Spinal cord (tissue), 10 donors: ENCODE results near the gene KCNK10. TPM values are rescaled to one million over a fixed set of nuclear protein-coding genes. Genes with fewer than 3 reads are reported as not detected.

ENCODE experiments used
- DNase-seq, 6 donors: peaks; one replicate each; pipeline versions ENCODE4 v3.0.0 to v3.0.0-alpha.2; 2013 to 2015; ENCODE audit warnings: low spot score in 6 of 6, low read depth in 4 of 6
- H3K27ac ChIP-seq: one replicate; pipeline ENCODE4 v1.5.1; 2013; ENCODE audit warnings: low read depth, low read length, control low read depth
- H3K27me3 ChIP-seq: one replicate; pipeline ENCODE4 v1.6.1; 2013; ENCODE audit warnings: low read length; ENCODE audit not compliant: control insufficient read depth, insufficient read depth
- H3K36me3 ChIP-seq: one replicate; pipeline ENCODE4 v1.6.1; 2013; ENCODE audit warnings: low read length; ENCODE audit not compliant: control insufficient read depth, insufficient read depth
- H3K4me1 ChIP-seq: one replicate; pipeline ENCODE4 v1.6.1; 2013; ENCODE audit warnings: low read length; ENCODE audit not compliant: control insufficient read depth, insufficient read depth
- H3K4me3 ChIP-seq: one replicate; pipeline ENCODE4 v1.5.1; 2013; ENCODE audit warnings: low read depth, low read length, control low read depth
- H3K9me3 ChIP-seq: one replicate; pipeline ENCODE4 v1.6.1; 2013; ENCODE audit warnings: low read length; ENCODE audit not compliant: control insufficient read depth, insufficient read depth
- WGBS: methylation state at CpG from one replicate; pipeline ENCODE4 v1.1.5; 2013; ENCODE audit warnings: missing lambda C conversion rate; ENCODE audit not compliant: insufficient coverage; 5-methylcytosine and 5-hydroxymethylcytosine counted together
- polyA plus RNA-seq, 2 donors: library from polyadenylated mRNA; unstranded; fragments of 120-200 nt; gene quantifications; one replicate each; pipeline ENCODE4 v1.2.1, GENCODE V29; 2013; ENCODE audit not compliant: insufficient read length in 2 of 2
- total RNA-seq, 2 donors: library from RNA; depleted of rRNA in 1 of 2; stranded (reverse); fragments of 120-200 nt in 1 of 2; fragments of >200 nt in 1 of 2; gene quantifications; one replicate each; pipeline versions ENCODE4 v1.2.3 to v1.2.4, GENCODE V29; 2013 to 2014
- donor health status: healthy.

Gene KCNK10
- total and polyA plus RNA-seq, 4 donors = 6.2 to 15.3 (median 11.9) TPM

DNA sequence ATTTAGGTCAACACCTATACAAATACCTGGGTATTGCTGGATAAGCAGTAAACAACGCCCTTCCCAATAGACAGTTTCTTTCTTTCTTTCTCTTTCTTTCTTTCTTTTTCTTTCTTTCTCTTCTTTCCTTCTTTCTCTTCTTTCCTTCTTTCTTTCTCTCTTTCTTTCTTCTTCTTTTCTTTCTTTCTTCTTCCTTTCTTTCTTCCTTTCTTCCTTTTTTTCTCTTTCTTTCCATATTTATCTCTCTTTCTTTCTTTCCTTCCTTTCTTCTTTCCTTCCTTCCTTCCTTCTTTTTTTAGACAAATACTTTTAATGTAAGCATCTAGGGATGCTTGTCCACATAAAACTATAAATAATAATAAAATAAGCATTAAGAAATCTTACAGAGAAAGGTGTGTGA lies 123.2 kb downstream of the KCNK10 start:
- Histone ChIP-seq H3K4me1 (peaks cover 3% of the 10 kb centered on the region), H3K9me3 (no peaks in the 10 kb centered on the region), H3K27ac (no peak overlapping the region), H3K36me3 (no peaks in the 10 kb centered on the region), H3K4me3 (no peak overlapping the region), H3K27me3 (no peaks in the 10 kb centered on the region)
- WGBS = 100% methylated on average over 1 of the region's 1 CpG
- DNase-seq = no peak

DNA sequence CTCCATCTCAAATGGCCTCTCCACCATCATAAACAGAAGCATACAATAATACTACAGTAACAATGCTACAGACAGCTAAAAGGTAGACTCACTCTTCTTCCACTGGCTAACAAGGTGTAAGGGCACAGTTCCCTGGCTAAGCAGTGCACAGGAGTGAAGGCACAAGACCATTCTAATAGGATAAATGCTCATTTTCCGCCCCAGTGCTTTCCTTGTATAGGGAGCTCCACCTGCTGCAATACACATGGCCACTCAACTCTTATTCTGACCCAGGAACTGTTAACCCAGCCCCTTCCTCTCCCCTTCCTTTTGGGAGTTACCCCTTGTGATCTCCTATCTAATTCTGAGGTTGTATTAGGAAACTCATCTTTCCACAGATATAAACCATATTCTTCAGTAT lies 124.6 kb downstream of the KCNK10 start:
- Histone ChIP-seq H3K27ac (no peak overlapping the region), H3K4me1 (peaks cover 3% of the 10 kb centered on the region), H3K36me3 (no peaks in the 10 kb centered on the region), H3K9me3 (no peaks in the 10 kb centered on the region), H3K4me3 (no peak overlapping the region), H3K27me3 (no peaks in the 10 kb centered on the region)
- WGBS = 100% methylated on average over 1 of the region's 1 CpG
- DNase-seq = no peak

- no peak for DNase-seq
- Histone ChIP-seq H3K4me1 (peaks cover 3% of the 10 kb centered on the region), H3K27ac (no peak overlapping the region), H3K4me3 (no peak overlapping the region), H3K27me3 (no peaks in the 10 kb centered on the region), H3K9me3 (no peaks in the 10 kb centered on the region), H3K36me3 (no peaks in the 10 kb centered on the region)
- WGBS = no CpG with 5 or more reads among the region's 1 CpG
Measured at GRCh38 chr14:88196925-88197324, 126.1 kb downstream of the KCNK10 start.

DNA sequence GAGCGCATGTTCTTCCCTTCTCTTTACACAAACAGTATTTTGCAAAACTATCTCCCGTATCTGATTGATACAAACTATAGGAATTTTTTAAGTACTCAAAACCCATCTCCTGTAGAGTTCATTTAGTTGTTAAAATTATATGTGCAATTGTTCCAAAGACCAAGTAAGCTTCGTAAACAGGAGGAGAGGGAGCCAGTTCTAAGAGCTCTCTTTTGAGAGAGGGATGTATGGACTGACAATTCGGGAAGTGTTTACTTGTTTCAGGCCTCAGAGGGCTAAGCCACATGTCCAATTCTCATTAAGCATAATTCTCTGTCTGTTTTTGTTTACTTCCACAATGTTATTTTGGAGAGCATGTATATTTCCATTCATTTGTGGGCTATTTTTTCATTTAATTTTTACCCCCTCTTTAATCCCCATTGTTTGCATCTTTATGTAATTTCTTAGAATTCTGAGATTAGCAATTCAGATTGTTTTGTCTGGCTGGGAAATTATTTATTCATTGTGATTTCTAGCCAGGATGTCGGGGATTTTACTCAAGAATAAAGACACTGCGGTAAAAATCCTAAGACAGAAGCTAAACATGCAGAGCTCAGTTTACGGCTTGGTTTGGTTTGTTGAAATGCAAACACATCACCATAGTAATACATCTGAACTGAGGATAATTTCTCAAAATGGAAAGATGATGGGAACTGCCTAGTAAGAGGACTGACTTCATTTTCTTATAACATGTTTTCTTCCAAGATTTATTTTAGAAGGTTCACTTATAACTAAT lies 126.8 kb downstream of the KCNK10 start:
- Histone ChIP-seq H3K27me3 (no peaks in the 10 kb centered on the region), H3K27ac (peak overlapping the region; percentile 67), H3K4me1 (peaks cover 3% of the 10 kb centered on the region), H3K4me3 (no peak overlapping the region), H3K9me3 (no peaks in the 10 kb centered on the region), H3K36me3 (no peaks in the 10 kb centered on the region)
- peak in 2 of 6 donors; percentile 53 to 60 for DNase-seq
- no CpG with 5 or more reads among the region's 7 CpGs for WGBS

DNA sequence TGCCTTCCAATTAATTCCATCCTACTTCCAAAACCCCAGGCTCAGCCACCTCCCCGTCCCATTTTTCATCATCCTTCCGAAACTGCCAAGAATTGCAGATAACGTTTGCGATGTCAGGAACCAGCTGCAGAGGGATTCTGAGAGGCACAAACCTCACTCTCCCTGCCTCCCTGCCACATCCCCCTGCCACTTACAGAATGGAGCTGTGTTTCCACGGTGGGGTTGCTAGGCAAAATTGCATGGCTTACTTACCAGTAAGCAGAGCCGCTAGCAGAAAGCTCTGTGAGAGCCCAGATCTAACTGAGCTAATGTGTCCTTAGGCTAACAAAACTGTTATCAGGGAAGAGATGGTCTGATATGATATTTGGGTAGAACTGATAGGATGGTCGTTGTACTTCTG lies 127.4 kb downstream of the KCNK10 start:
- Histone ChIP-seq H3K4me3 (no peak overlapping the region), H3K4me1 (peaks cover 3% of the 10 kb centered on the region), H3K9me3 (no peaks in the 10 kb centered on the region), H3K36me3 (no peaks in the 10 kb centered on the region), H3K27me3 (no peaks in the 10 kb centered on the region), H3K27ac (peak overlapping the region; percentile 67)
- DNase-seq = peak; percentile 62 to 93 (median 72)
- WGBS = 8% methylated on average over 5 of the region's 7 CpGs

DNA sequence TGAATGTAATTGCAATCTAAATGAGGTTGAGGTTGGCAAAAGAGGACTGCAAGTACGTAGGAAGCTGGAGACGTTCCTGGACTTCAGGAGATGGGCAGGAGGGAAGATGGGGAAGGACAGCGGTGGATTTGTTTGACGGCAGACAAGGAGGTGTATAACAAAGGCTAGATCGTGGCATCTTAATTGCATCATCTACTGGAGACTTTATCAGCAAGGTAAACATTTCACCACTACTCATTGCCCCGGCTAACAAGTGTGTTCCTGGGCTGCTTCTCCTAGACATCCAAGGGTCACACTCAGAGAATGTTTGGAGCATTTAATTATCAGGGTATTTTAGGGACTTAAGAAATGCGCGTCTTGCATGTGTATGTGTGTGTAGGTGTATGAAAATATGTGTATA lies 128.5 kb downstream of the KCNK10 start:
- no peak for DNase-seq
- peaks cover 3% of the 10 kb centered on the region for H3K4me1 ChIP-seq
- no peaks in the 10 kb centered on the region for H3K9me3 ChIP-seq
- no peaks in the 10 kb centered on the region for H3K36me3 ChIP-seq
- H3K27me3 ChIP-seq = no peaks in the 10 kb centered on the region
- 29% methylated on average over 2 of the region's 8 CpGs for WGBS
- no peak overlapping the region for H3K4me3 ChIP-seq
- no peak overlapping the region for H3K27ac ChIP-seq

GRCh38 chr14:88191605-88192004 lies 131.5 kb downstream of the KCNK10 start:
- DNase-seq = no peak
- Histone ChIP-seq H3K9me3 (no peaks in the 10 kb centered on the region), H3K36me3 (no peaks in the 10 kb centered on the region), H3K4me1 (peaks cover 9% of the 10 kb centered on the region), H3K27me3 (no peaks in the 10 kb centered on the region), H3K27ac (no peak overlapping the region), H3K4me3 (no peak overlapping the region)
- 0% methylated on average over 1 of the region's 2 CpGs for WGBS

DNA sequence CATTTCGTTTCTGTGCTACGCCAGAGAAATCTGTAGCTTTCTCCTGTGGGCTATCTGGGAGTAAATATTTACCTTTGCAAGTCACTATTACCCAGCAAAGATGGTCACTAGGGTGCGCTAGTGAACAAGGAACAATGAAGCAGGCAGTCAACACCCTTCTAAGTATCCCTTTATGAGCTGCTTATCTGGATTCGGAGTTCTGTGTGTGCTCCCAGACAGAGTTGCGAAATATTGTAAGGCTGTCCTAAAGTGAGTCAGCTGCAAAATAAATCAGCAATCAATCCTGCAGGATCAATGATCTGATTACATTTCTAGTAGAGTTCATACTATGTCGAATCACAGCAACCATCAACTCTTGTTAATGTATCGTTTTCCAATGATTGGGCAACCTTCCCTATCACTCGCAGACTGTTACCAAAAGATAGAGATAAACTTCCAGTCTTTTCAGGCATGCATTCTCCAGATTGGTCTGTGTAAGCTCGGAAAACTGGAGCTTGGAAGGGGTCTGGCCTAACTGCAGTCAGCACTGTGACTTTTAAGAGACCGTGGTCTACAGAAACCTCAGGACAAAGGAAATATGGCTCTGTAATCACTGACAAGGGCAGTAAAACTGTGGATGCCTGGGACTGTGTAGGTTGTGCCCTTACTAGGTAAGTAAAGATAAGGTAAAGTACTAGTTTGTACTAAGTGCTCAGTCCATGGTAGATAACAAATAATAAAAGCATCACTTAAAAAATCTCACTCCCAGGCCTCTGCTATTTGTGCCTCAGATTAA lies 133.5 kb downstream of the KCNK10 start:
- H3K4me3 ChIP-seq = no peak overlapping the region

DNA sequence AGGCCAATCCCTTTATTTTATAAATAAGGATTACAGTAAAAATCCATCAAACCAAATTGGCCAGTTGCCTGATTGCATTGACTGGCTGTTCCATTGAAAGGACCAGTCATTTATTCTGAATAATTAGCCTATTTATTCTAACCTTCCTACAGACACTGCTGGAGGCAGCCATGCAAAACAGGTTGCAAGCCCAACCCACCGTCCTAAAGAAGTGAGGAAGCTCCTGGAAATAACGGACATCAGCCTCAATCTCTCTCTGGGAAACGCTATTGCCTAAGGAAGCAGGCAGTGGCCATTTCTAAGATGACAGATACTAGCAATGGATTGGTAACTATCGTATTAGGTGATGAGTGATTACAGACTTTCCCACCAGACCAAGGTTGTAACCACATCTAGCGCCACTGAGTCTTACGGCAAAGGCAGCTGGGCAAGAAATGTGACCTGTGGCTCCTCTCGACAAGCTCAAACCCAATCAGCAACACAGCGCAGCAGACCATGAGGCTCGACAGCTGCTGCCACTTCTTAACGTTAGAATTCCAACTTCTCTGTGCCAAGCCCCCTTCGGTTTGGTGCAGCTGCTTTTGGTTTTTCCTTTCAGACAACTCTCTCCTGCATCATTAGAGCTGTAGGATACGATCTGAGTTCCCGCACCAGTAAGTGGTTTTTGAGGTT lies 134.2 kb downstream of the KCNK10 start:
- no peak for DNase-seq
- H3K4me1 ChIP-seq = peaks cover 5% of the 10 kb centered on the region
- H3K4me3 ChIP-seq = no peak overlapping the region
- H3K27me3 ChIP-seq = no peaks in the 10 kb centered on the region
- no peaks in the 10 kb centered on the region for H3K9me3 ChIP-seq
- H3K36me3 ChIP-seq = peaks cover 12% of the 10 kb centered on the region
- 29% methylated on average over 10 of the region's 13 CpGs for WGBS
- no peak overlapping the region for H3K27ac ChIP-seq

More for the DNA sequence above, 133.5 kb downstream of the KCNK10 start:
- H3K9me3 ChIP-seq = no peaks in the 10 kb centered on the region
- no peaks in the 10 kb centered on the region for H3K27me3 ChIP-seq
- peaks cover 5% of the 10 kb centered on the region for H3K4me1 ChIP-seq
- DNase-seq = peak; percentile 61 to 97 (median 82)
- 58% methylated on average over 3 of the region's 10 CpGs for WGBS
- H3K27ac ChIP-seq = no peak overlapping the region
- H3K36me3 ChIP-seq = peaks cover 12% of the 10 kb centered on the region
